CD4-positive, alpha-beta T cell treated with Interleukin-6 at 100 ng/mL for 8 hours (primary cell): ENCODE results near the gene STRIP1.
A peak's percentile ranks its signal among the peaks of the same experiment; 100 is the strongest.

Experiments
- DNase-seq: peaks from one replicate; pipeline ENCODE4 v3.0.0-alpha.2; 2020; ENCODE audit warnings: mixed read lengths, low spot score

Gene STRIP1

GRCh38 chr1:110053552-110054428 lies 19.4 kb downstream of the STRIP1 start:
- DNase-seq: peak; percentile 51

- DNase-seq: no peak
These were observed 21.3 kb downstream of the STRIP1 start for GRCh38 chr1:110055493-110056284.

GRCh38 chr1:110056285-110056683 lies 21.9 kb downstream of the STRIP1 start:
- no peak for DNase-seq

DNA sequence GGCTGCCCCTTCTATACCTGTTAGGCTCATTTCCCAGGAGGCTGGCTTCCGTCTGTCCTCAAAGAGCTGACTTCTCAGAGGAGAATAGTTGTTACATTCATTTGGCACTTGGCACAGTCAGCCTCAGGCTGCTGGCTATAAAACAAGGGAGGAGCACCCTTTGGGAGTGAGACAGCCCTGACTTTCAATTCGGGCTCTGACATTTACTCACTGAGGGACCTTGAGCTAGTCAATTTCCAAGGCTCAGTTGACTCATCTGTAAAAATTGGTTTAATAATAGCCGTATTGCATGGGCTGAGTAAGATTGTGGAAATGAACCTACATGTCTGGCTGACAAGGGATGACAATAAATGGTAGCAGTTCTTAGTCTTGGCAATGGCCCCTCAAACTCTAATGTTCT lies 22.4 kb downstream of the STRIP1 start:
- no peak for DNase-seq

DNA sequence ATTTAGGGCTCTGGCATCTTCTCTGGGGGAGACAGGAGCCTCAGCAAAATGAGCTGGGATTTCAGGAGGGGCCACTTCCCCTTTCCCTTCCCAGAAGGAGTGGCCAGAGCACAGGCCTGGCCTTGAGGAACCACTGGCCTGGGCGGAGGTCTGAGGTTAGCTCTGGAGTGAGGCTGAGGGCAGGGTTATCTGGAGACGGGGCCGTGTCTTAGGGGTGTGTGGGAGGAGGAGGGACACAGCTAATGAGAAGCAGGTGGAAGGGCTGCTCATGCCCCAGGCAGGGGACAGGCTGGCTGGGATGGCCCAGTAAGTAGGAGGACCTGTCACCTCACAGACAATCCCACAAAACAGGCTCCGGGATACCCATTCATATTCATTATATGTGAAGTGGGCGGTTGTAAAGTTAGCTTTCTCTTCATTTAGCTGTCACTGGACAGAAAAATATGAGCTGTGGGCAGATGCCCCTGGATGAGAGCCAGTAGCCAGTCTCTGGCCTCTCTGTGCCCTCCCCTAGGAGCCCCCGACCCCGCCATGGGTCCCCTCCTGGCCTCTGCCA lies 23.6 kb downstream of the STRIP1 start:
- no peak for DNase-seq

GRCh38 chr1:110058591-110058990 lies 24.2 kb downstream of the STRIP1 start:
- DNase-seq: no peak

DNA sequence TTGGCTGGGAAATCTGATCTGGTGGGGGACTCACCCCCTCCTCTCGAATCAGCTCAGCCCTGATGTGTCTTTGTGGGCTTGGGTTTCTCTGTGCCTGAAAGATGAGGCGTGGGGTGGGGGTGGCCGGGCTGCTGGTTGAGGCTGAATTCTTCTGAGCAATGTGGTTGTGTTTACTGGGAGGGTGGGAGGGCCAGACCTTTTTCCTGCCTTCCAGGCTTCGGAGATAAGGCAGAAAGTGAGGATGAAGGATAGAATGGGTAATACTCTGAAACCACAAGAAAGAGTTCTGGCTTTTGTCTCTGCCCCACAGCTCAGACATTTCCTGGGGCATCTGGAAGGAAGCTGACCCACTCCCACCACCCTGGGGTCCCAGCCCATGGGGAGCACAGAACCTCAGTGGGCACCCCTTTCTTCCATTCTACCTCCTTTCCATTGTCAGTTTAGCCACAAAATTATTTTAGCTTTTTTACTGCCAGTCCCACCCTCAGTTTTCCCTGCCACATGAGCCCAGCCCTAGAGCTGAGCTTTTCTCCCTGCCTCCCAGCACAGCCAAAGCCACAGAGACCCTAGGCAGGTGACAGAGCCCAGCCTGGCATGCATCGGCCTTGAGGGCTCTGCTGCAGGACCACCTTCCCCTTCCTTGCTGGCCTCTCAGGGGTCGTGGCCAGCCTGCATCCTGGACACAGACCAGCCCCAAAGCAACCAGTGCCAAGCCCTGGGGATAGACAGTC lies 24.9 kb downstream of the STRIP1 start:
- no peak for DNase-seq

- DNase-seq: peak; percentile 58
These were observed 25.7 kb downstream of the STRIP1 start for GRCh38 chr1:110060034-110060661.

DNA sequence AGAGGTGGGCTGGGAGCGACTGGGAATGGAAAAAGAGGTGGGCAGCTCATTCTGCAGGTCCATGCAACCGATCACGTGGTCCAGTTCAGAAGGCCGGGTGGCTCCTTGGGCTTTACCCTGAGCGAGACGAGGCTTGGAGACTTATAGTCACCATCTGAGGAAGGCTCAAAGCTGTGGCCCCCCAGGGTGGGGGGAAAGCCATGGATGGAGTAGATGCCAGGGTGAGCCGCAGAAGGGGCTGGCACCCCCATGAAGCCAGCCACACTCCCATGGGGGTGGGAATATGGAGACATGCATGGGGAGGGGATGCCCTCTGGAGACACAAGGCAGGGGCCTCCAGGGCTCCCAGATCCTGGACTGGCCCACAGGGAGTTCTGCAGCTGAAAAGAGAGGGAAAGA lies 26.2 kb downstream of the STRIP1 start:
- DNase-seq: no peak

DNA sequence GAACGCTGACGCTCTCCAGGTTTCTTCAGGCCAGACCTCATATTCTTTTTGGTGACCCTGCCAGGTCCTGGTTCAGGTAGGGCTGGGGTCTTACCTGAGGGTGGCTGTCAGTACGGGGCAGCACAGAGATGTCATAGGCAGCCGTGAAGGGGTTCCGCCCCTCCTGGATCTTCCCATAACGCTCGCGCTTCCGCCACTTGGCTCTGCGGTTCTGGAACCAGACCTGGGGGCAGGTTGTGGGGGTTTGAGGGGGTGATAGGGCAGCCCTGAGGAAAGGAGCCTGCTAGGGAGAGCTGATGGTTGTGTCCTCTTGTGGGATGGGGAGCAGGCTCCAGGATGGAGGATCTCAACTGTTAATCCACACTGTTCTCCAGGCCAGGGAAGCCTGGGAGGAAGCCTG lies 26.9 kb downstream of the STRIP1 start:
- no peak for DNase-seq

GRCh38 chr1:110062612-110063011 lies 28.2 kb downstream of the STRIP1 start:
- DNase-seq: no peak

- DNase-seq: no peak
These were observed 29.4 kb downstream of the STRIP1 start for GRCh38 chr1:110063781-110064180.

DNA sequence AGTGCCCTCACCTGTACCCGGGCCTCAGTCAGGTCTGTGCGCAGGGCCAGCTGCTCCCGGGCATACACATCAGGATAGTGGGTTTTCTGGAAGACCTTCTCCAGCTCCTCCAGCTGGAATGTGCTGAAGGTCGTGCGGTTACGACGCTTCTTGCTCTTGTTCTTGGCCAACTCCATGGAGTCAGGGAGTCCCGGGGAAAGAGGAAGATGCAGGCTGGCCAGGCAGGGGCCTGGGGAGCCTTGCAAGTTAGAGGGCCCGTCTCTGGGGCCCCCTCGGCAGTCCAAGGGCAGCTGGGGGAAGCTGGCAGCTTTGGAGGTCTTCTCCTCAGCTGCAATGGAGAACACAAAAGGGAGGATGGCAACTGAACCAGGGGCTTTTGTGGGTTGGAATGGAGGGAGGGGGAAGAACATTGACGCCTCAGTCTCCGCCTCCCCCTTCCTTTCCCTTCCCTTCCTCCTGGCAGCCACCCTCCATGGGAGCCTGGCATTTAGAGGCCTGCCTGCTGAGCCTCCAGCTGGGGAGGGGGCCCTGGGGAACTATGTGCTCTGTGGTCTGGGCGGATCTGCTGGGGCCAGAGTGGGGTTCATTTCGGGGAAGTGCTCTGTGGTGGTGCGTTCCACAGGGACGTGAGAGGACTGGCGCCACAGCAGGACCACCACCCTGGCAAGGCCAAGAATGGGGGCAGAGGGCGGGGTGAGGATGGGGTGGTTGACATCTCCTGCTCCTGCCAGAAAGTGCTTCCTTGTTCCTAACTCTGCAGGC lies 30.3 kb downstream of the STRIP1 start:
- DNase-seq: no peak

DNA sequence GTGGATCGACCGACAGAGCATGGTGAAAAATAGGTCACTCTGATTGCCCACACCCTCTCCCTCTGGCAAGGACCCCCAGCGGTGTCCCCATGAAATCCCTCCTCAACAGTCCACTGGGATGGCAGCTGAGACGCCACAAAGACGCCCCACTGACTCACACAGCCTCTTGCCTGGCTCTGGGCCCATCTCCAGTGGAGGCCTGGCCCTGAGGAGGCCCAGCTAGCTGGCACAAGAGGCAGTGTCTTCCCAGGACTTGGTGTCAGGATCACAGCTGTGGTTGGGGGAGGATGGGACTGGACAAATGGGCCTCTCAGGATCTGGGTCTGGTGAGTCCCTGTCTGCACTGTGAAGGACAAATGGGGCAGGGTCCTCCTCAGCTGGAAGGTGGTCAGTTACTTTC lies 31.4 kb downstream of the STRIP1 start:
- no peak for DNase-seq

- no peak for DNase-seq
These were observed 33.1 kb downstream of the STRIP1 start for GRCh38 chr1:110067479-110067892.

- no peak for DNase-seq
These were observed 33.6 kb downstream of the STRIP1 start for GRCh38 chr1:110067893-110068645.

DNA sequence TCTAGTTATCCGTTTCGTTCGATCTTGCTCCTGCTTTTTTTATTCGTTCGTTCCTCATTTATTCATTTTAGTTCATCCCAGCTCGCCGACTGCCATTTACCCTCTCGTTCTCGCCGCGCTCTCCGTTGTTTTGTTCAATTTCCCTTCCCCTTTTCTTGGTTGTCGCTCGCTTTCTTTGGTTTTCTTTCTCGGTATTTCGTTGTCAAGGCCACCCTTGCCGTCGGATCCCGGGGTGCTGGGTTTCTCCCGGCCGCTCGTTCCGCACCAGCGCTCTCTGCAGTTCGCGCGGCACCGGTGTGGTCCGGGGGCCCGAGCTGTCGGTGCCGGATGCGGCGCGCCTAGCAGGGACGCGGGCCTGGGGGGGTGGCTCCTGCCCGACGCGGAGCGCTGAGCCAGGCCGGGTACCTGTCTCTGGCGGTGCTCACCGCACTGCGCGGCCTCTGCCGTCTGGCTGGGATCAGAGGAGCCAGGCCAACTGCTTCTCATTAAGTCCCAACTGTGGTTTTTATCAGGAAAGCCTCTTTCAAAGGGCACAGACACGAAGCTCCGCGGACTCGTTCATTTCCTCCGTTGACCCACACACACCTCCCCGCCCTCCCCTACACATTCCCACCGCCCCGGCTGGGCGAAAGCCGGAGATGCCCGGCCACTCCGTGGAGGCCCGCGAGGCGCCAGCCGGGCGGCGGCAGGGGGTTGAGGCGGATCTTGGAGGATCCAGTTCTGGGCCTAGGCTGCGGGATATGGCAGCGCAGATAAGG lies 34.4 kb downstream of the STRIP1 start:
- DNase-seq: no peak

GRCh38 chr1:110069404-110070281 lies 35.2 kb downstream of the STRIP1 start:
- no peak for DNase-seq
